OCI-LY1 (cell line): Measurements from ENCODE around the gene ETV6.
A peak's percentile ranks its signal among the peaks of the same experiment; 100 is the strongest.

ENCODE experiments used
- H2AFZ ChIP-seq: fragments of 200-600 bp; sonication (generic), shearing (Covaris generic); 2 replicates; pipeline ENCODE4 v1.6.0; 2014; ENCODE audit warnings: antibody characterized with exemption, mild to moderate bottlenecking, low read length
- H3F3A ChIP-seq: fragments of 200-600 bp; sonication (generic), shearing (Covaris generic); 2 replicates; pipeline ENCODE4 v1.6.0; 2014; ENCODE audit warnings: mild to moderate bottlenecking, antibody characterized with exemption, low read length, moderate library complexity; ENCODE audit not compliant: insufficient read depth
- H3K27ac ChIP-seq: fragments of 200-600 bp; sonication (generic); 2 replicates; pipeline ENCODE4 v1.5.1; 2014; ENCODE audit warnings: low read length, mixed run types, mild to moderate bottlenecking, low read depth; ENCODE audit not compliant: poor library complexity, severe bottlenecking
- H3K27me3 ChIP-seq: fragments of 200-600 bp; sonication (generic); 2 replicates; pipeline ENCODE4 v1.6.0; 2014; ENCODE audit warnings: antibody characterized with exemption, mild to moderate bottlenecking, low read length, moderate library complexity; ENCODE audit not compliant: insufficient read depth
- H3K36me3 ChIP-seq: fragments of 200-600 bp; sonication (generic); 2 replicates; pipeline ENCODE4 v1.6.1; 2014; ENCODE audit warnings: mild to moderate bottlenecking, antibody characterized with exemption, low read length, moderate library complexity, mixed read lengths; ENCODE audit not compliant: insufficient read depth
- H3K4me1 ChIP-seq: fragments of 200-600 bp; sonication (generic); 2 replicates; pipeline ENCODE4 v1.5.1; 2014; ENCODE audit warnings: mild to moderate bottlenecking, low read length, moderate library complexity; ENCODE audit not compliant: insufficient read depth, severe bottlenecking
- H3K4me2 ChIP-seq: fragments of 200-600 bp; sonication (generic), shearing (Covaris generic); 2 replicates; pipeline ENCODE4 v1.6.1; 2014; ENCODE audit warnings: low read length
- H3K4me3 ChIP-seq: fragments of 200-600 bp; sonication (generic); 2 replicates; pipeline ENCODE4 v1.5.1; 2014; ENCODE audit warnings: low read length, low read depth, mild to moderate bottlenecking, mixed read lengths; ENCODE audit not compliant: poor library complexity, severe bottlenecking
- H3K79me2 ChIP-seq: fragments of 200-600 bp; shearing (Covaris generic); 2 replicates; pipeline ENCODE4 v1.6.1; 2016; ENCODE audit warnings: mixed run types, low read length, mixed read lengths; ENCODE audit not compliant: insufficient read depth
- H3K9ac ChIP-seq: fragments of 200-600 bp; sonication (generic), shearing (Covaris generic); 2 replicates; pipeline ENCODE4 v1.6.1; 2014; ENCODE audit warnings: mild to moderate bottlenecking, low read length, mixed read lengths
- H3K9me2 ChIP-seq: fragments of 200-600 bp; sonication (generic), shearing (Covaris generic); 2 replicates; pipeline ENCODE4 v1.6.1; 2014; ENCODE audit warnings: low read depth, mild to moderate bottlenecking, low read length, mixed read lengths
- H3K9me3 ChIP-seq: fragments of 200-600 bp; shearing (Covaris generic); 2 replicates; pipeline ENCODE4 v1.6.1; 2014; ENCODE audit warnings: low read length, mixed read lengths
- H4K20me1 ChIP-seq: fragments of 200-600 bp; sonication (generic), shearing (Covaris generic); 2 replicates; pipeline ENCODE4 v1.6.0; 2016; ENCODE audit warnings: mild to moderate bottlenecking, low read length; ENCODE audit not compliant: insufficient read depth
- EZH2 ChIP-seq: fragments of 200-600 bp; sonication (generic), shearing (Covaris generic); IDR thresholded peaks from 2 replicates; pipeline ENCODE4 v1.8.0; 2017; ENCODE audit warnings: borderline replicate concordance, mixed run types, mild to moderate bottlenecking, antibody characterized with exemption, low read length, moderate library complexity, mixed read lengths
- TF ChIP-seq, protein P1 (sequence below): fragments of 200-600 bp; sonication (generic), shearing (Covaris generic); IDR thresholded peaks from 2 replicates; pipeline ENCODE4 v1.5.1; 2017; ENCODE audit warnings: mild to moderate bottlenecking, antibody characterized with exemption, low read length, moderate library complexity, mixed read lengths

Gene ETV6

DNA sequence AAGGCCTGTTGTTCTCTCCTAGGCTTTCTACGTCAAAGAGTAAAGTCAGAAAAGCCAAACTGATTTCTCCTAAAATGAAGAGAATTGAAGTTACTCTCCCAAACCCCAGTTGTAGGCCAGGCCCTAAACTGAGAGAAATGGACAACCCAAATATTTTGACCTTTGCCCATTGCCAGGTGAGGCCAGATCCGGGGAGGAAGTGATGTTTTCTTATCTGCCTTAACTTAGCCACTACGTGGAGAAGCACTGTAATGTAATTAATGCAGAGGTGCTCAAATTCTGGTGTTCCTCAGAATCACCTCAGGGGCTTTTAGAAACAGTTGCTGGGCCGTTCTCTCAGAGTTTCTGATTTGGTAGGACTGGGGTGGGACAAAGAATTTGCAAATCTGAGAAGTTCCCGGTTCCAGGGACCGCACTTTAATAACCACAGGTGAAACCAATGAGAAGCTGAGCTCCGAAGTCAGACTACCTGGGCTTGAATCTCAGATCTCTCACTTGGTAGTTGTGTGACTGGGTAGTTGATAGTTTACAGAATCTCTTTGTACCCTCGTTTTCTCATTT lies 73.2 kb downstream of the ETV6 start:
- Histone ChIP-seq H3F3A (no peaks in the 10 kb centered on the region), H4K20me1 (no peaks in the 10 kb centered on the region), H3K9ac (no peak overlapping the region), H3K4me1 (peaks cover 57% of the 10 kb centered on the region), H3K9me3 (0 out of 2 replicates have a peak, but pooled peaks cover 2% of the 10 kb centered on the region), H3K27ac (peak overlapping the region; percentile 34), H3K9me2 (no peaks in the 10 kb centered on the region), H3K79me2 (no peaks in the 10 kb centered on the region), H3K36me3 (no peaks in the 10 kb centered on the region; the same call in 1 of the 2 replicates), H3K27me3 (no peaks in the 10 kb centered on the region), H3K4me2 (no peak overlapping the region), H2AFZ (no peak overlapping the region), H3K4me3 (no peak overlapping the region)
- no peak for TF ChIP-seq EZH2
- TF ChIP-seq, protein P1, sequence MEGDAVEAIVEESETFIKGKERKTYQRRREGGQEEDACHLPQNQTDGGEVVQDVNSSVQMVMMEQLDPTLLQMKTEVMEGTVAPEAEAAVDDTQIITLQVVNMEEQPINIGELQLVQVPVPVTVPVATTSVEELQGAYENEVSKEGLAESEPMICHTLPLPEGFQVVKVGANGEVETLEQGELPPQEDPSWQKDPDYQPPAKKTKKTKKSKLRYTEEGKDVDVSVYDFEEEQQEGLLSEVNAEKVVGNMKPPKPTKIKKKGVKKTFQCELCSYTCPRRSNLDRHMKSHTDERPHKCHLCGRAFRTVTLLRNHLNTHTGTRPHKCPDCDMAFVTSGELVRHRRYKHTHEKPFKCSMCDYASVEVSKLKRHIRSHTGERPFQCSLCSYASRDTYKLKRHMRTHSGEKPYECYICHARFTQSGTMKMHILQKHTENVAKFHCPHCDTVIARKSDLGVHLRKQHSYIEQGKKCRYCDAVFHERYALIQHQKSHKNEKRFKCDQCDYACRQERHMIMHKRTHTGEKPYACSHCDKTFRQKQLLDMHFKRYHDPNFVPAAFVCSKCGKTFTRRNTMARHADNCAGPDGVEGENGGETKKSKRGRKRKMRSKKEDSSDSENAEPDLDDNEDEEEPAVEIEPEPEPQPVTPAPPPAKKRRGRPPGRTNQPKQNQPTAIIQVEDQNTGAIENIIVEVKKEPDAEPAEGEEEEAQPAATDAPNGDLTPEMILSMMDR, result no peak

- Histone ChIP-seq H3K4me1 (peaks cover 70% of the 10 kb centered on the region), H4K20me1 (no peaks in the 10 kb centered on the region), H3K9ac (no peak overlapping the region), H2AFZ (no peak overlapping the region), H3K27me3 (no peaks in the 10 kb centered on the region), H3K79me2 (no peaks in the 10 kb centered on the region), H3K4me2 (no peak overlapping the region), H3K9me2 (no peaks in the 10 kb centered on the region), H3K9me3 (0 out of 2 replicates have a peak, but pooled peaks cover 2% of the 10 kb centered on the region), H3K27ac (peak overlapping the region; percentile 6), H3K4me3 (no peak overlapping the region), H3K36me3 (no peaks in the 10 kb centered on the region; the same call in 1 of the 2 replicates), H3F3A (peaks cover 6% of the 10 kb centered on the region; the same call in 1 of the 2 replicates)
- TF ChIP-seq, protein P1, result no peak
- no peak for TF ChIP-seq EZH2
These were observed 74.5 kb downstream of the ETV6 start for GRCh38 chr12:11723993-11724392.

GRCh38 chr12:11724888-11725311 lies 75.4 kb downstream of the ETV6 start:
- no peak overlapping the region for H3K4me2 ChIP-seq
- H3K79me2 ChIP-seq, result no peaks in the 10 kb centered on the region
- no peak overlapping the region for H3K9ac ChIP-seq
- H3K27ac ChIP-seq, result peak overlapping the region; percentile 98
- no peak for TF ChIP-seq EZH2
- TF ChIP-seq, protein P1, result no peak
- 0 out of 2 replicates have a peak, but pooled peaks cover 2% of the 10 kb centered on the region for H3K9me3 ChIP-seq
- H3K4me3 ChIP-seq, result no peak overlapping the region
- H3K27me3 ChIP-seq, result no peaks in the 10 kb centered on the region
- no peaks in the 10 kb centered on the region for H4K20me1 ChIP-seq
- no peaks in the 10 kb centered on the region for H3K9me2 ChIP-seq
- no peaks in the 10 kb centered on the region; the same call in 1 of the 2 replicates for H3K36me3 ChIP-seq
- no peak overlapping the region for H2AFZ ChIP-seq
- H3K4me1 ChIP-seq, result peaks cover 79% of the 10 kb centered on the region
- H3F3A ChIP-seq, result peaks cover 8% of the 10 kb centered on the region; the same call in 1 of the 2 replicates
